ENCODE results near the gene ST3GAL6. TPM values are rescaled to one million over a fixed set of nuclear protein-coding genes. Genes with fewer than 3 reads are reported as not detected.
A peak's percentile ranks its signal among the peaks of the same experiment; 100 is the strongest.

ST3GAL6 gene
- total and polyA plus RNA-seq, 2 donors (not counting 3 experiments of a cell fraction or from before 2014, with no cell fraction given), result 13.2 to 35.9 TPM

DNA sequence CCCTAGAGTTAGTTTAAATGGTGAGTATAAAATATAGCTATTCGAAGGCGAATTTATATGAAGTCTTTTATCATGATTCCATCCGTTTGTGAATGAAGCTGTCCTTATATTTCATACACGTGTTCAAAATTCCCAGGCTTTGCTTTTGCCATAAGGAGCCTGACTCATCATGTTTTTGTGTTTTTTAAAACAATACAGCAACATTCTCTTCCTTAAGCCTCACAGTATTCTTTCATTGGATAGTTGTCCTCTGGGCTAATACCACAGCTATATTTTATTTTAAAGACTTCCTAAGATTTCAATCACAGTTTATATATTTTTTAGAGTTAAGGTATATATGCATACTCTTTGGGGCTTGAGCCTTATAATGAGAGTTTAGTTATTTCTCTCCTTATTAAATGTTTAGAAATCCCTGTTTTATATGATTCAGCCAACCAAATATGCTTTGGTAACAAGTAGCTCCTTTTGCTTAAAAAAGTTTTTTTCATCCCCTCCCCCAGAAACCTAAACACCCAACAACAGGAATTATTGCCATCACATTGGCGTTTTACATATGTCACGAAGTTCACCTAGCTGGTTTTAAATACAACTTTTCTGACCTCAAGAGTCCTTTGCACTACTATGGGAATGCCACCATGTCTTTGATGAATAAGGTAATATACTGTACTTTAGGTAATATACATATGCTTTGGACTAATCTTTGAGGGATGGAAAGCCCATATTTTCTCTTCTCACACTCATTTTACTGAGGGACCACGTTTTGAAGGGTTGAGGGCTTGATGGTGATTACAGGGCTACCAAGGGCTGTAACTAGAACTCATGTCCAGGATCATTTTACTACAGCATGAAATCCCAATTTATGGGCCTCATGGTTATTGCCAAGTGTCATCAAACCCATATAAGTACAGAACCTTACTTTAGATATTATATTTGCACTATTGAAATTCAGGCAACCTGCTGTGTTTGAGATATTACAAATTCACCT, 28.5 kb downstream of the ST3GAL6 start:
- H3K9me1 ChIP-seq (replicated peaks; ENCODE audit: control insufficient read depth, extremely low read depth, insufficient read depth, low read length), result no peaks in the 10 kb centered on the region
- intact Hi-C loops (cut with micrococcal nuclease), result loop anchor here (5.0 kb wide), 1 partner anchor 189 kb away; no protein-coding TSS in a partner anchor
- ChIA-PET CTCF (interaction anchor here (0.9 to 2.1 kb wide), 14 partner anchors 10 to 197 kb away, joined by 3 to 36 read pairs (median 4); partner anchors contain the start of genes CPOX and ST3GAL6), POLR2A (no interaction called here)
- H3K9ac ChIP-seq (replicated peaks; ENCODE audit: extremely low read depth, insufficient read depth, low read length), result no peak overlapping the region
- peaks cover 6 to 8% of the 10 kb centered on the region in 2 experiments for H3K36me3 ChIP-seq (ENCODE audit: control insufficient read depth in 2 of 2, extremely low read depth in 1 of 2, insufficient read depth in 2 of 2, low read length in 2 of 2)
- DNase-seq (ENCODE audit: low read depth, low spot score), result peak; percentile 82
- H3K4me1 ChIP-seq (ENCODE audit: control insufficient read depth, extremely low read depth, insufficient read depth, low read length), result peaks cover 20% of the 10 kb centered on the region
- dilution Hi-C loops (cut with MboI; ENCODE audit: extremely low pct_ligation_motif_present, low sequenced_read_pairs), result no loop called here
- no TSS peak for BruUV-seq (replicated peaks)
- H3K9me3 ChIP-seq (replicated peaks; ENCODE audit: control insufficient read depth, insufficient read depth, low read length), result no peaks in the 10 kb centered on the region
- FAIRE-seq, result peak; percentile 68
- no peak overlapping the region for H3K4me2 ChIP-seq (ENCODE audit: insufficient read depth, low read length)
- peak overlapping the region; percentile 2 for H3K27ac ChIP-seq (ENCODE audit: insufficient read depth, low read depth, low read length)
- no peaks in the 10 kb centered on the region for H4K20me1 ChIP-seq (replicated peaks; ENCODE audit: control insufficient read depth, extremely low read depth, insufficient read depth, low read length)
- no peaks in the 10 kb centered on the region for H3K79me2 ChIP-seq (ENCODE audit: control insufficient read depth, insufficient read depth, low read length)
- no peak overlapping the region for H3K4me3 ChIP-seq (replicated peaks in 1 of 3; ENCODE audit: insufficient read depth in 1 of 3, low read depth in 1 of 3, low read length in 3 of 3)
- no peaks in the 10 kb centered on the region for H3K27me3 ChIP-seq (ENCODE audit: control insufficient read depth in 2 of 2, insufficient read depth in 2 of 2, low read length in 2 of 2)
- TF ChIP-seq POLR2A (IDR thresholded peaks at IDR 0.05; ENCODE audit: low read depth, low read length) (no peak), JUN (IDR thresholded peaks at IDR 0.05; ENCODE audit: borderline replicate concordance, insufficient read depth, insufficient read length, low read depth) (peak; percentile 52), MYC (IDR thresholded peaks at IDR 0.05; ENCODE audit: low read depth, low read length) (no peak), FOS (IDR thresholded peaks at IDR 0.05; ENCODE audit: borderline replicate concordance, insufficient read depth, low read length) (peak; percentile 20), POLR2AphosphoS5 (IDR thresholded peaks at IDR 0.05; ENCODE audit: insufficient read depth, low read depth, low read length) (no peak)
- TF ChIP-seq, protein P1, sequence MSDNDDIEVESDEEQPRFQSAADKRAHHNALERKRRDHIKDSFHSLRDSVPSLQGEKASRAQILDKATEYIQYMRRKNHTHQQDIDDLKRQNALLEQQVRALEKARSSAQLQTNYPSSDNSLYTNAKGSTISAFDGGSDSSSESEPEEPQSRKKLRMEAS (IDR thresholded peaks at IDR 0.05; ENCODE audit: insufficient read depth, insufficient read length), result no peak
- H2AFZ ChIP-seq (ENCODE audit: low read depth, low read length), result no peak overlapping the region

Data from endothelial cell of umbilical vein (primary cell).